ENCODE data around the gene RGS16.

RGS16 gene

DNA sequence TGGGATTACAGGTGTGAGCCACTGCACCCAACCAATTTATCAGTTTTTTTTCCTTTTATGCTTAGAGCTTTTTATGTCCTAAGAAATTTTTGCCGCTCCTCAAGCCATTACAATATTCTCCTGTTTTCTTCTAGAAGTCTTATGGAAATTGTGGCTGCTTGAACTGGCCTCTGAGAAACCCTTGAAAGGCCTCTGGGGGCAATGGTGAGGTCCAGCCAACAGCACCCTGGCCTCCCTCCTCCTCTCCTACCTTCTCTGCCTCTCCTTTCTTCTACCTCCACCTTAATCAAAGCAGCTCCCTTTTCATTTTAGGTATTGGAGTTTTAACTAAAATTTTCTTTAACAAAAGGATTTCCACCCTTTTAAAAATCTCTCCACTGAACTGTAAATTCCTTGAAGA lies 24.5 kb upstream of the RGS16 start:
- H3K4me3 ChIP-seq (replicated peaks; ENCODE audit: insufficient read depth, low read length): no peak overlapping the region
- H3K27ac ChIP-seq (replicated peaks): no peak overlapping the region
- TF ChIP-seq, protein P1, sequence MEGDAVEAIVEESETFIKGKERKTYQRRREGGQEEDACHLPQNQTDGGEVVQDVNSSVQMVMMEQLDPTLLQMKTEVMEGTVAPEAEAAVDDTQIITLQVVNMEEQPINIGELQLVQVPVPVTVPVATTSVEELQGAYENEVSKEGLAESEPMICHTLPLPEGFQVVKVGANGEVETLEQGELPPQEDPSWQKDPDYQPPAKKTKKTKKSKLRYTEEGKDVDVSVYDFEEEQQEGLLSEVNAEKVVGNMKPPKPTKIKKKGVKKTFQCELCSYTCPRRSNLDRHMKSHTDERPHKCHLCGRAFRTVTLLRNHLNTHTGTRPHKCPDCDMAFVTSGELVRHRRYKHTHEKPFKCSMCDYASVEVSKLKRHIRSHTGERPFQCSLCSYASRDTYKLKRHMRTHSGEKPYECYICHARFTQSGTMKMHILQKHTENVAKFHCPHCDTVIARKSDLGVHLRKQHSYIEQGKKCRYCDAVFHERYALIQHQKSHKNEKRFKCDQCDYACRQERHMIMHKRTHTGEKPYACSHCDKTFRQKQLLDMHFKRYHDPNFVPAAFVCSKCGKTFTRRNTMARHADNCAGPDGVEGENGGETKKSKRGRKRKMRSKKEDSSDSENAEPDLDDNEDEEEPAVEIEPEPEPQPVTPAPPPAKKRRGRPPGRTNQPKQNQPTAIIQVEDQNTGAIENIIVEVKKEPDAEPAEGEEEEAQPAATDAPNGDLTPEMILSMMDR (IDR thresholded peaks at IDR 0.05; ENCODE audit: insufficient read depth, low read length): no peak
- no peak for TF ChIP-seq GABPA (IDR thresholded peaks at IDR 0.05; ENCODE audit: low read depth)
- TF ChIP-seq SPI1 (IDR thresholded peaks at IDR 0.05; ENCODE audit: borderline replicate concordance, low read depth): no peak
- TF ChIP-seq, protein P2, sequence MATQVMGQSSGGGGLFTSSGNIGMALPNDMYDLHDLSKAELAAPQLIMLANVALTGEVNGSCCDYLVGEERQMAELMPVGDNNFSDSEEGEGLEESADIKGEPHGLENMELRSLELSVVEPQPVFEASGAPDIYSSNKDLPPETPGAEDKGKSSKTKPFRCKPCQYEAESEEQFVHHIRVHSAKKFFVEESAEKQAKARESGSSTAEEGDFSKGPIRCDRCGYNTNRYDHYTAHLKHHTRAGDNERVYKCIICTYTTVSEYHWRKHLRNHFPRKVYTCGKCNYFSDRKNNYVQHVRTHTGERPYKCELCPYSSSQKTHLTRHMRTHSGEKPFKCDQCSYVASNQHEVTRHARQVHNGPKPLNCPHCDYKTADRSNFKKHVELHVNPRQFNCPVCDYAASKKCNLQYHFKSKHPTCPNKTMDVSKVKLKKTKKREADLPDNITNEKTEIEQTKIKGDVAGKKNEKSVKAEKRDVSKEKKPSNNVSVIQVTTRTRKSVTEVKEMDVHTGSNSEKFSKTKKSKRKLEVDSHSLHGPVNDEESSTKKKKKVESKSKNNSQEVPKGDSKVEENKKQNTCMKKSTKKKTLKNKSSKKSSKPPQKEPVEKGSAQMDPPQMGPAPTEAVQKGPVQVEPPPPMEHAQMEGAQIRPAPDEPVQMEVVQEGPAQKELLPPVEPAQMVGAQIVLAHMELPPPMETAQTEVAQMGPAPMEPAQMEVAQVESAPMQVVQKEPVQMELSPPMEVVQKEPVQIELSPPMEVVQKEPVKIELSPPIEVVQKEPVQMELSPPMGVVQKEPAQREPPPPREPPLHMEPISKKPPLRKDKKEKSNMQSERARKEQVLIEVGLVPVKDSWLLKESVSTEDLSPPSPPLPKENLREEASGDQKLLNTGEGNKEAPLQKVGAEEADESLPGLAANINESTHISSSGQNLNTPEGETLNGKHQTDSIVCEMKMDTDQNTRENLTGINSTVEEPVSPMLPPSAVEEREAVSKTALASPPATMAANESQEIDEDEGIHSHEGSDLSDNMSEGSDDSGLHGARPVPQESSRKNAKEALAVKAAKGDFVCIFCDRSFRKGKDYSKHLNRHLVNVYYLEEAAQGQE (IDR thresholded peaks at IDR 0.05; ENCODE audit: insufficient replicate concordance, low read depth): no peak
- no peak for TF ChIP-seq POLR2AphosphoS5 (IDR thresholded peaks at IDR 0.05; ENCODE audit: low read depth)
- no peaks in the 10 kb centered on the region for H3K27me3 ChIP-seq (ENCODE audit: insufficient read depth, poor library complexity, severe bottlenecking)
- DNase-seq (ENCODE audit: low read depth in 1 of 2, low spot score in 1 of 2): no peak

DNA sequence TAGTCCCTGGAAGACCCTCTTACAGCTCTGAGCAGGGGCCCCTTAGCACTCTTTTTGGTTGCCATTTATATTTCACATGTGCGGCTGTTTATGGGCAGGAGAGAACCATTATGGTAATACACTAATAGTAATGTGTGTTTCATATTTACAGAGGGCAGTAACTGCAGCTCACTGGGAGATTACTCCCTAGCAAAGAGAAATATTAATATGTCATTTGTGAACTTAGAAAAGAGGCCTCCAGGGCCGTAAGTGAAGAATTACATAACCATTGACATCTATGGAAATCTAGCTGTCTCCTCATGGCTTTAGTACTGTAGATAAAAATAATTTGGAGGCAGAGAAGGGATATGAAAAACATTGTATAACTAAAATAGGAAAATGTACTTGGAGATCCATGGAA lies 23.4 kb upstream of the RGS16 start:
- no peaks in the 10 kb centered on the region for H3K27me3 ChIP-seq (ENCODE audit: insufficient read depth, poor library complexity, severe bottlenecking)
- no peak overlapping the region for H3K27ac ChIP-seq (replicated peaks)
- no peak for DNase-seq (ENCODE audit: low read depth in 1 of 2, low spot score in 1 of 2)
- TF ChIP-seq POLR2AphosphoS5 (IDR thresholded peaks at IDR 0.05; ENCODE audit: low read depth) (no peak), SPI1 (IDR thresholded peaks at IDR 0.05; ENCODE audit: borderline replicate concordance, low read depth) (no peak), GABPA (IDR thresholded peaks at IDR 0.05; ENCODE audit: low read depth) (no peak)
- TF ChIP-seq, protein P2 (IDR thresholded peaks at IDR 0.05; ENCODE audit: insufficient replicate concordance, low read depth): no peak
- TF ChIP-seq, protein P1 (IDR thresholded peaks at IDR 0.05; ENCODE audit: insufficient read depth, low read length): no peak
- H3K4me3 ChIP-seq (replicated peaks; ENCODE audit: insufficient read depth, low read length): no peak overlapping the region

DNA sequence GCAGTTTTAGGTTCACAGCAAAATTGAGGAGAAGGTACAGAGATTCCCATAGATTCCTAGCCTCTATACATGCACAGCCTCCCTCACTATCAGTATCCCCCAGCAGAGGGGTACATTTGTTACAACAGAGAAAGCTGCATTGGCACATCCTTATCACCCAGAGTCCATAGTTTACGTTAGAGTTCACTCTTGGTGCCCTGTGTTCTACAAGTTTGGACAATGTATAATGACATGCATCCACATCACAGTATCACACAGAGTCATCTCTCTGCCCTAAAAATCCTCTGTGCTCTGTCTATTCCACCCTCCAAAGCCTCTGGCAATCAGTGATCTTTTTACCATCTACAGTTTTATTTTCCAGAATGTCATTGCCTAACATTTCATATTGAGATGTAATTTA lies 22.3 kb upstream of the RGS16 start:
- Histone ChIP-seq H3K4me3 (replicated peaks; ENCODE audit: insufficient read depth, low read length) (no peak overlapping the region), H3K27ac (replicated peaks) (no peak overlapping the region), H3K27me3 (ENCODE audit: insufficient read depth, poor library complexity, severe bottlenecking) (no peaks in the 10 kb centered on the region)
- no peak for DNase-seq (ENCODE audit: low read depth in 1 of 2, low spot score in 1 of 2)
- TF ChIP-seq POLR2AphosphoS5 (IDR thresholded peaks at IDR 0.05; ENCODE audit: low read depth) (no peak), SPI1 (IDR thresholded peaks at IDR 0.05; ENCODE audit: borderline replicate concordance, low read depth) (no peak), GABPA (IDR thresholded peaks at IDR 0.05; ENCODE audit: low read depth) (no peak)
- TF ChIP-seq, protein P1 (IDR thresholded peaks at IDR 0.05; ENCODE audit: insufficient read depth, low read length): no peak
- TF ChIP-seq, protein P2 (IDR thresholded peaks at IDR 0.05; ENCODE audit: insufficient replicate concordance, low read depth): no peak
